Measurements from ENCODE around the gene KTN1. TPM values are rescaled to one million over a fixed set of nuclear protein-coding genes. Genes with fewer than 3 reads are reported as not detected.
A peak's percentile ranks its signal among the peaks of the same experiment; 100 is the strongest.

Gene KTN1
- total RNA-seq, 8 experiments from 2014 or later = 61.4 to 201 (median 93.5) TPM

GRCh38 chr14:55547650-55548315 lies 32.2 kb upstream of the KTN1 start:
- 62 to 100% (median 94%) methylated on average over 1 to 3 of the region's 3 CpGs; no CpG with 5 or more reads in 1 of the 10 experiments for WGBS, 10 experiments
- no peak overlapping the region for H3K27ac ChIP-seq
- H3K4me1 ChIP-seq (replicated peaks in 1 of 2) = no peaks in the 10 kb centered on the region
- no peak overlapping the region for H3K4me3 ChIP-seq
- ATAC-seq (replicated peaks in 6 of 8) = no peak
- in situ Hi-C loops (cut with MboI; ENCODE audit: low pct_unique_long_range_greater_than_20kb in 2 of 9, low sequenced_read_pairs in 9 of 9, unreplicated experiment in 9 of 9) = no loop called here

GRCh38 chr14:55553791-55554190 lies 26.2 kb upstream of the KTN1 start:
- ATAC-seq (replicated peaks in 6 of 8) = no peak
- H3K4me1 ChIP-seq (replicated peaks in 1 of 2) = no peaks in the 10 kb centered on the region
- H3K4me3 ChIP-seq = no peak overlapping the region
- in situ Hi-C loops (cut with MboI; ENCODE audit: low pct_unique_long_range_greater_than_20kb in 2 of 9, low sequenced_read_pairs in 9 of 9, unreplicated experiment in 9 of 9) = no loop called here
- 0 to 100% (median 80%) methylated on average over 1 to 2 of the region's 2 CpGs; no CpG with 5 or more reads in 2 of the 10 experiments for WGBS, 10 experiments
- no peak overlapping the region for H3K27ac ChIP-seq

GRCh38 chr14:55556929-55557623 lies 22.9 kb upstream of the KTN1 start:
- WGBS, 10 experiments = 20 to 89% (median 80%) methylated on average over 1 to 3 of the region's 3 CpGs; no CpG with 5 or more reads in 3 of the 10 experiments
- H3K4me3 ChIP-seq = no peak overlapping the region
- H3K4me1 ChIP-seq (replicated peaks in 1 of 2) = no peaks in the 10 kb centered on the region
- peak in 7 of 8 experiments; percentile 40 to 99 (median 95) for ATAC-seq (replicated peaks in 6 of 8)
- in situ Hi-C loops (cut with MboI; ENCODE audit: low pct_unique_long_range_greater_than_20kb in 2 of 9, low sequenced_read_pairs in 9 of 9, unreplicated experiment in 9 of 9) = no loop called here
- H3K27ac ChIP-seq = no peak overlapping the region

GRCh38 chr14:55562135-55562534 lies 17.9 kb upstream of the KTN1 start:
- no peak for ATAC-seq (replicated peaks in 6 of 8)
- 51 to 100% (median 91%) methylated on average over 1 to 3 of the region's 3 CpGs; no CpG with 5 or more reads in 3 of the 10 experiments for WGBS, 10 experiments
- no peak overlapping the region for H3K4me3 ChIP-seq
- H3K27ac ChIP-seq = no peak overlapping the region
- no peaks in the 10 kb centered on the region for H3K4me1 ChIP-seq (replicated peaks in 1 of 2)
- in situ Hi-C loops (cut with MboI; ENCODE audit: low pct_unique_long_range_greater_than_20kb in 2 of 9, low sequenced_read_pairs in 9 of 9, unreplicated experiment in 9 of 9) = no loop called here

GRCh38 chr14:55568618-55569017 lies 11.4 kb upstream of the KTN1 start:
- in situ Hi-C loops (cut with MboI; ENCODE audit: low pct_unique_long_range_greater_than_20kb in 2 of 9, low sequenced_read_pairs in 9 of 9, unreplicated experiment in 9 of 9) = no loop called here
- ATAC-seq (replicated peaks in 6 of 8) = no peak
- H3K27ac ChIP-seq = no peak overlapping the region
- no peaks in the 10 kb centered on the region for H3K4me1 ChIP-seq (replicated peaks in 1 of 2)
- H3K4me3 ChIP-seq = no peak overlapping the region

GRCh38 chr14:55571125-55571889 lies 8.7 kb upstream of the KTN1 start:
- no peak for ATAC-seq (replicated peaks in 6 of 8)
- WGBS, 10 experiments = 90 to 100% (median 98%) methylated on average over 1 to 6 of the region's 7 CpGs; no CpG with 5 or more reads in 1 of the 10 experiments
- Histone ChIP-seq H3K4me1 (replicated peaks in 1 of 2) (no peaks in the 10 kb centered on the region), H3K4me3 (no peak overlapping the region), H3K27ac (no peak overlapping the region)
- in situ Hi-C loops (cut with MboI; ENCODE audit: low pct_unique_long_range_greater_than_20kb in 2 of 9, low sequenced_read_pairs in 9 of 9, unreplicated experiment in 9 of 9) = no loop called here

- peak in 1 of 8 experiments; percentile 76 for ATAC-seq (replicated peaks in 6 of 8)
- H3K27ac ChIP-seq = no peak overlapping the region
These were observed 7.4 kb upstream of the KTN1 start for GRCh38 chr14:55572578-55572977.

GRCh38 chr14:55574988-55575387 lies 5.0 kb upstream of the KTN1 start:
- WGBS, 10 experiments = 67 to 100% (median 97%) methylated on average over 1 to 6 of the region's 7 CpGs; no CpG with 5 or more reads in 2 of the 10 experiments
- no peak for ATAC-seq (replicated peaks in 6 of 8)
- in situ Hi-C loops (cut with MboI; ENCODE audit: low pct_unique_long_range_greater_than_20kb in 2 of 9, low sequenced_read_pairs in 9 of 9, unreplicated experiment in 9 of 9) = loop anchor here in 1 of 9 experiments (25.0 kb wide), 1 partner anchor 138 kb away; the partner anchor contains the start of gene TBPL2
- Histone ChIP-seq H3K27ac (no peak overlapping the region), H3K4me3 (no peak overlapping the region), H3K4me1 (replicated peaks in 1 of 2) (peaks cover 7 to 9% of the 10 kb centered on the region in 2 donors)

More at GRCh38 chr14:55572578-55572977, 7.4 kb upstream of the KTN1 start:
- in situ Hi-C loops (cut with MboI; ENCODE audit: low pct_unique_long_range_greater_than_20kb in 2 of 9, low sequenced_read_pairs in 9 of 9, unreplicated experiment in 9 of 9) = no loop called here
- WGBS, 10 experiments = 60 to 100% (median 73%) methylated on average over 1 to 4 of the region's 4 CpGs
- no peak overlapping the region for H3K4me3 ChIP-seq
- H3K4me1 ChIP-seq (replicated peaks in 1 of 2) = no peaks in the 10 kb centered on the region

- Histone ChIP-seq H3K27ac (no peak overlapping the region), H3K4me1 (replicated peaks in 1 of 2) (peaks cover 10 to 16% of the 10 kb centered on the region in 2 donors), H3K4me3 (no peak overlapping the region)
- 88 to 100% (median 96%) methylated on average over 2 to 4 of the region's 4 CpGs; no CpG with 5 or more reads in 1 of the 10 experiments for WGBS, 10 experiments
- in situ Hi-C loops (cut with MboI; ENCODE audit: low pct_unique_long_range_greater_than_20kb in 2 of 9, low sequenced_read_pairs in 9 of 9, unreplicated experiment in 9 of 9) = loop anchor here in 1 of 9 experiments (25.0 kb wide), 1 partner anchor 140 kb away; the partner anchor contains the start of gene TBPL2
- no peak for ATAC-seq (replicated peaks in 6 of 8)
These were observed 2.8 kb upstream of the KTN1 start for GRCh38 chr14:55577229-55577628.

- Histone ChIP-seq H3K27ac (no peak overlapping the region), H3K4me3 (peak overlapping the region; percentile 65 to 94 (median 73)), H3K4me1 (replicated peaks in 1 of 2) (peaks cover 10 to 16% of the 10 kb centered on the region in 2 donors)
- WGBS, 10 experiments = 40 to 86% (median 46%) methylated on average over 1 to 8 of the region's 8 CpGs; no CpG with 5 or more reads in 1 of the 10 experiments
- ATAC-seq (replicated peaks in 6 of 8) = no peak
- in situ Hi-C loops (cut with MboI; ENCODE audit: low pct_unique_long_range_greater_than_20kb in 2 of 9, low sequenced_read_pairs in 9 of 9, unreplicated experiment in 9 of 9) = loop anchor here in 1 of 9 experiments (25.0 kb wide), 1 partner anchor 141 kb away; the partner anchor contains the start of gene TBPL2
These were observed 1.5 kb upstream of the KTN1 start for GRCh38 chr14:55578511-55578910.

- peak overlapping the region; percentile 65 to 94 (median 73) for H3K4me3 ChIP-seq
- in situ Hi-C loops (cut with MboI; ENCODE audit: low pct_unique_long_range_greater_than_20kb in 2 of 9, low sequenced_read_pairs in 9 of 9, unreplicated experiment in 9 of 9) = loop anchor here in 1 of 9 experiments (25.0 kb wide), 1 partner anchor 143 kb away; the partner anchor contains the start of gene TBPL2
- peaks cover 10 to 16% of the 10 kb centered on the region in 2 donors for H3K4me1 ChIP-seq (replicated peaks in 1 of 2)
- H3K27ac ChIP-seq = peak overlapping the region; percentile 76 to 90
- ATAC-seq (replicated peaks in 6 of 8) = peak; percentile 19 to 55 (median 49)
- 0 to 2% (median 0%) methylated on average over 1 to 17 of the region's 84 CpGs; no CpG with 5 or more reads in 6 of the 10 experiments for WGBS, 10 experiments
These were observed 699 bp downstream of the KTN1 start for GRCh38 chr14:55580470-55581341.

- in situ Hi-C loops (cut with MboI; ENCODE audit: low pct_unique_long_range_greater_than_20kb in 2 of 9, low sequenced_read_pairs in 9 of 9, unreplicated experiment in 9 of 9) = loop anchor here in 1 of 9 experiments (25.0 kb wide), 1 partner anchor 144 kb away; the partner anchor contains the start of gene TBPL2
- peak overlapping the region; percentile 65 to 94 (median 73) for H3K4me3 ChIP-seq
- ATAC-seq (replicated peaks in 6 of 8) = no peak
- H3K27ac ChIP-seq = no peak overlapping the region
- H3K4me1 ChIP-seq (replicated peaks in 1 of 2) = peaks cover 10 to 16% of the 10 kb centered on the region in 2 donors
- 0 to 80% (median 22%) methylated on average over 1 to 4 of the region's 6 CpGs; no CpG with 5 or more reads in 3 of the 10 experiments for WGBS, 10 experiments
These were observed 1.4 kb downstream of the KTN1 start for GRCh38 chr14:55581342-55581771.
